GM21381 (cell line): ENCODE data around the gene VWA5B1.

Source experiments
- ATAC-seq: cut with Tn5 transposase; IDR thresholded peaks from one replicate; pipeline ENCODE4 v1.9.1; 2021; ENCODE audit warnings: mild to moderate bottlenecking, moderate library complexity; ENCODE audit not compliant: unreplicated experiment

VWA5B1 gene

DNA sequence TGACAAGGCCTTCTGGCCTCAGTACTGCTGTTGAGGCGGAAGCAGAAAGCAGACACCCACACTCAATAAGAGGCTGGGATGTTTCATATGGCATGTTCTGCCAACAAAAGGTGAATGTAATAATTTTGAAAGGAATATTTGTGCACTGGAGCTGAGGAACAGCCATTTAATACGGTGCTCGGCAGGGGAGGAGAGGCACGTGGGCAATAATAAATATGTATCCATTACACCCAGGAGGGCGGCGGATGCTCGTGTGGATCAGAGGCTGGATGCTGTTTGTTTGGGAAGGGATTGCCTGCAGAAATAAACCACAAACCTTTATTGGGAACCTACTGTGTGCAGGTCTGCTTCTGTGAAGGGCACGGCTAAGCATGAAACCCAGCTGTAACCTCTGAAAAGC lies 92.0 kb downstream of the VWA5B1 start:
- no peak for ATAC-seq

DNA sequence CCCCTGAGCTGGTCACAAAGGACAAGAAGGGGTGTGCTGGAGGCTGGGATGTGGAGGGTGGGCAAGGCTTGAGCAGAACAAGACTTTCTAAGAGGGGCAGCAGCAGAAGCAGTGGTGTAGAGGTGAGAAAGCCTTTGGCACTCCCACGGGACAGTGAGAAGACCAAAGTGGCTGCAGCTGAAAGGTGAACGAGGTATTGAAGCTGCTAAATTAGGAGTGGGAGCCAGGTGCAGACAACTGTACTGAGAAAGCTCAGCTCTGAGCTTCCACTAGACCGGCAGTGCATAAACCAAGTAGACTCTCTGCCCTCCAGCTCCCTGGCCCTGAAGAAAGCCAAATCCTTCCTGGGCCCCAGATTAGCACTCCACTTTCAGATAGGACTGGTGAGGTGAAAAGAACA lies 93.0 kb downstream of the VWA5B1 start:
- ATAC-seq, result no peak

GRCh38 chr1:20385630-20386029 lies 95.0 kb downstream of the VWA5B1 start:
- no peak for ATAC-seq

DNA sequence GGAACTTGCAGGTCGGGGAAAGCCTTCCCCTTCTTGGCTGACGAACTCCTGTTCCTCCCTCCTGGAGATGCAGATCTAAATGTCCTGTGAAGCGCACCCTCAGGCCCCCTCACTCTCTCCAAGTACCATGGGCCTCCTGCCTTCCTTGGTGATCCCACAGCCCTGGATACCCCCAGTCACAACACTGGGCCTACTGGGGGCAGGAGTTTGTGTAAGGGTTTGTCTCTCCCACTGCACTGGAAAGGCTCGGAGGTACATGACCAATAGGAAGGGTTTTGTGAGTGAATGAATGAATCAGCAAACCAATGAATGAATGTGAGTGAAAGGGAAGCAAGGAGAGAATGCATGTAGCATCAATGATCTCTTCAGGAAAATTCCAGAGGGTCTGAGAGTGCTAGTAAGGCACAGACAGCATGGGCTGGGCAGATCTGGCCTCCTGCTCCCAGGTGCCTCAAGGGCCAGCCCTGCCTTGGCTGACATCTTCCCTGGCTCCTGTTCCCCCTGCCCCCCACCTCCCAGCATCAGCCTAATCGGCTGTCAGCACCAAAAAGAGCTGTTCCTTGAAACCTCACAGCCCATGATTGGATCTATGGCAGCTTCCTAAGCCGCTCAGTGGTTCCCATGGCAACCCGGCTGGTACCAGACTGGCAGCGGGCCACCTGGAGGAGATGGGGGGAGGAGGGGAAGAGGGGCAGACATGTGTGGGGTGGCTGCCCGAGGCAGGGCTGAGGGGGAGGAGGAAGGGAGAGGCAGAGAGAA lies 95.8 kb downstream of the VWA5B1 start:
- no peak for ATAC-seq

DNA sequence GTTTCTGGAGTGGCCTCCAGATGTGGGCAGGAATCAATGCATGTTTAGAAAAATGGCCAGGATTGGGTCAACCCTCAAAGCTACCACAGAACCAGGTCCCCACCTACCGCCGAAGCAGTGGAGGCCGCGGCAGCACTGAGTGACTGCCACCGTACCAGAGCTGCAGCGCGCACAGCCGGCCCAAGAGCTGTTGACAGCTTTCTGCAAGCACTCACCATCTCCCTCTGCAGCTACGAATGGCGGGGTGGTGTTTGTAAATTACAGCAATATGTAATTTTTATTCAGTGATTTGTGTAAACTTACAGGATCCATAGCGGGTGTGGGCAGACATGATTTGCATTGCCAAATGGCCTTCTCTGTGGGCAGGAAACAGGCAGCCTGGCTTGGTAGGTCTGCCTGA lies 98.9 kb downstream of the VWA5B1 start:
- ATAC-seq, result no peak

DNA sequence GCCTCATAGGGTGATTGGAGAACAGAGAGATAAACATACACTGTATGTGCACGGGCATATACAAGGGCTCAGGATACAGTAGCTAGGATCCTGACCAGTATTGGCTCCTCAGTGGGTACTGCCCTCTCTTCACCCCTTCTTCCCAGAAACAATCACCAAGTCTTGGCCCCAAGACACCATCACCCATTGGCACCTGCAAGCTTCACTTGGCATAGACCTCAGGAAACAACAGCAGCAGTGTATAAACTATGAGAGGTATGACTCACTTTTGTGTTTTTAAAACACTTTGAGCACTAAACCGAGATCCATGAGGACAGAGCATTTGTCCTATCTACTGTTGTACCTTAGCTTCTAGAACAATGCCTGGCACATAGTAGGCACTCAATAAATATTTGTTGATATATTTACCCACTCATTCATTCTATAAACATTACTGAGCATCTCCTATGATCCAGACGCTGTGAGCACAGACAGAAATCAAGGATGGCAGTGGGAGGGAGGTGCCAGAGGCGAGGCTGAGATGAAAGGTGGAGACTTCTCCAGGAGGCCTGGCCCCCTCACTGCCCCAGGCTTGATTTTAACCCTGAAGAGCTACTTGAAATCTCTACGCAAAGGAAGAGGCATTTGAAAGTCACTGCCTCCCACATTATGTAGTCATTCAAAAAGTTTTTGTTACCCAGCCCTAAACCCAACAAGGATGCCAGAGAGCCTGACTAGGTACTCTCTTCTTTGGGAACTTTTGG lies 100.1 kb downstream of the VWA5B1 start:
- no peak for ATAC-seq

DNA sequence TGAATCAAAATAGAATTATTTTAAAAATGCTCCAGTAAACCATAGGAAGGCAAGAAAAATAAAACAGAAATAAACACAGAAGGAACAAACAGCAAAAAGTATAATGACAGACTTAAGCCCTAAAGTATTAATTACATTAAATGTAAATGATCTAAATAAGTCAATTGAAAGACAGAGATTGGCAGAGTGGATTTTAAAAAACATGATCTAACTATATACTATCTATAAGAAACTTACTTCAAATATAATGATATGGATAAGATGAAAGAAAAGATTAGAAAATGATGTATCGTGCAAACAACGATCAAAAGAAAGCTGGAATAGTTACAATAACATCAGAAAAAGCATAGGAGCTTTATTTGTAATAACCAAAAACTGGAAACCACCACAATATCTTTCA lies 104.6 kb downstream of the VWA5B1 start:
- ATAC-seq, result no peak

GRCh38 chr1:20398744-20399143 lies 108.1 kb downstream of the VWA5B1 start:
- no peak for ATAC-seq

GRCh38 chr1:20399196-20399595 lies 108.5 kb downstream of the VWA5B1 start:
- no peak for ATAC-seq

GRCh38 chr1:20399606-20400180 lies 109.0 kb downstream of the VWA5B1 start:
- ATAC-seq, result no peak

DNA sequence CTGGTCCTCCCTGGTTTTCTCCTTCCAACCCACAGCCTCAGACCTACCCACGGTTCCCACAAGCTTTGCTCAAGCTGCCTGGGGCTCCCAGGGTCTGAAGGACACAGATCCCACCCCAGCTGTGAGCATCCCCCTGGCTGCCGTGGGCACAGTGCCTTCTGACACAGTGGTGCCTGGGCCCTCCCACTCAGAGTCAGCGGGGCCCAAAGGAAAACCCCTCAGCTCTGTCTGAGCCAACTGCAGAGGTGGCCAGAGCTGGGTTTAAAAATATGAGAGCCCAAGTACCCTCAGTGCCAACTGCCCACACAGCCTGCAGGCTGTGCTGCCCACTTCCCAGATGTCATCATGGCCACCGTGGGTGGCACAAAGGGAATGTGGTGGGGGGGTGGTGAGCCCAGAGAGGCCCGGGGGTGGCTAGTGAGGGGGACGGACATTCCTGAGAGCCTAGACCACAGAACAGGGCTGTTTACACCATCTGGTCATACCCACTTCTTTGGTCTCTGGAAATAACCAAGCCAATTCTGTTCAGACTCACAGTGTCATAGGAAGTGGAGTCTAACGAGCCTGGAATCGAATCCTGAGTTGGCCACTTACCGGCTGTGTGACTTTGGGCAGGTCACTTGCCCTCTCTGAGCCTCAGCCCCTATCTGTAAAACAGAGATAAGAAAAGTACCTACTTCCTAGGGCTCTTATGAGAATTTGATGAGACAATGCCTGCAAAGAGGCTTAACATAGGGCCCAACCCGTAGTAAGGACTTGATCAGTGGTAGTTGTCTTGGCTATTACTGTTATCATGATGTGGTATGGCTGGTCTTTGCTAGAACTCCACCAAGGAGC lies 109.9 kb downstream of the VWA5B1 start:
- no peak for ATAC-seq

GRCh38 chr1:20401405-20402010 lies 110.8 kb downstream of the VWA5B1 start:
- ATAC-seq, result no peak

- ATAC-seq, result no peak
These were observed 112.1 kb downstream of the VWA5B1 start for GRCh38 chr1:20402585-20403422.

DNA sequence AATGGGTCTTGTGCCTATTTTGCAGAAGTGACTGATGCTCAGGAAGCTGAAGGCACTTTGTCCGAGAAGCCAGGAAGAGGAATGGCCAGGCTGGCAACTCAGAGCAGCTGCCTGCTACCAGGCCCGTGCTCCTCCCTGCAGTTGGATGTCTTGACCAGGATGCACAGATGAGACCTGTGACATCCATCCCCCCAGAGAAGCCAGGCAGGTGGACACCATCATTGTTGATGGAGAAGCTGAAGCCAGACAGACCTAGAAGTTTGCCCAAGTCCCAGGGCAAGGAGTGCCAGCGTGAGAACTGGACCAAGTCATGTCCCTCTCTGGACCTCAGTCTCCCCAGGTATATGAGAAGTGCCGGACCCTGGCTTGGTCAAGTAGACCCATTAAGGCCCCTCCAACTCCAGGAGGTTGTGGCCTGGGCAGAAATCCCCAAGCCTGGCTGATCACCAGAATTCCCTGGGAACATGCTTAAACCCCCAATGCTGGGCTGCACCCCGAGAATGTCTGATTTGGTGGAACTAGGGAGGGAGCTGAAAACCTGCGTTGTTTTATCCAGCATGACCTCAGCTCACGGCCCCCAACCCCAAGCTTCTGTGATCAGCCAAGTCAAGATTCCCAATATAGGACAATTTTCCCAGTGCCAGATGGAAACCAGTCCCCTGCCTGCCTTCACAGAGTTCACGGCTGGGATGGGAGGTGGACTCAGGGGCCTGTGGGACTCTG lies 112.9 kb downstream of the VWA5B1 start:
- no peak for ATAC-seq

GRCh38 chr1:20404466-20404865 lies 113.8 kb downstream of the VWA5B1 start:
- no peak for ATAC-seq
